Endometrial microvascular endothelial cells (primary cell): ENCODE measurements around the gene SPTA1. TPM values are rescaled to one million over a fixed set of nuclear protein-coding genes. Genes with fewer than 3 reads are reported as not detected.
"Not testable (repeated sequence)": the region's sequence is repeated elsewhere in the genome, so short reads cannot be mapped to it uniquely, and the experiment has no call there.

Experiments used
- in situ Hi-C: cut with HindIII; loops from 2 replicates; pipeline ENCODE4 v1.10.0; 2017; ENCODE audit warnings: low sequenced_read_pairs, low pct_unique_long_range_greater_than_20kb; ENCODE audit errors: inconsistent ontology term
- total RNA-seq: library from RNA; depleted of rRNA; stranded (reverse); fragments of >200 nt; gene quantifications from one replicate; pipeline ENCODE4 v1.2.3, GENCODE V29; 2015; ENCODE audit errors: inconsistent ontology term

SPTA1 gene
- total RNA-seq, 1 donor from 2014 or later = not detected

- in situ Hi-C loops = no loop called here
Measured at GRCh38 chr1:158689110-158689509, 2.6 kb upstream of the SPTA1 start.

GRCh38 chr1:158688343-158688742 lies 1.8 kb upstream of the SPTA1 start:
- in situ Hi-C loops = not testable (repeated sequence)

GRCh38 chr1:158687037-158687436 lies 522 bp upstream of the SPTA1 start:
- in situ Hi-C loops = no loop called here

- in situ Hi-C loops = no loop called here
Measured at GRCh38 chr1:158685085-158685484, 1.4 kb downstream of the SPTA1 start.

- in situ Hi-C loops = no loop called here
Measured at GRCh38 chr1:158681606-158682005, 4.9 kb downstream of the SPTA1 start.

GRCh38 chr1:158679289-158679688 lies 7.2 kb downstream of the SPTA1 start:
- in situ Hi-C loops = no loop called here

- in situ Hi-C loops = no loop called here
Measured at GRCh38 chr1:158675563-158676323, 10.8 kb downstream of the SPTA1 start.

- in situ Hi-C loops = no loop called here
Measured at GRCh38 chr1:158674302-158674701, 12.2 kb downstream of the SPTA1 start.

- in situ Hi-C loops = no loop called here
Measured at GRCh38 chr1:158666037-158666436, 20.5 kb downstream of the SPTA1 start.

GRCh38 chr1:158654571-158654970 lies 31.9 kb downstream of the SPTA1 start:
- in situ Hi-C loops = no loop called here

- in situ Hi-C loops = no loop called here
Measured at GRCh38 chr1:158654086-158654485, 32.4 kb downstream of the SPTA1 start.

GRCh38 chr1:158652721-158653334 lies 33.7 kb downstream of the SPTA1 start:
- in situ Hi-C loops = no loop called here

- in situ Hi-C loops = no loop called here
Measured at GRCh38 chr1:158649052-158649451, 37.5 kb downstream of the SPTA1 start.

- in situ Hi-C loops = no loop called here
Measured at GRCh38 chr1:158646465-158646864, 40.0 kb downstream of the SPTA1 start.

- in situ Hi-C loops = no loop called here
Measured at GRCh38 chr1:158644449-158644848, 42.1 kb downstream of the SPTA1 start.

- in situ Hi-C loops = no loop called here
Measured at GRCh38 chr1:158638904-158639303, 47.6 kb downstream of the SPTA1 start.

GRCh38 chr1:158638146-158638545 lies 48.4 kb downstream of the SPTA1 start:
- in situ Hi-C loops = no loop called here

- in situ Hi-C loops = no loop called here
Measured at GRCh38 chr1:158613764-158614163, 72.8 kb downstream of the SPTA1 start.

- in situ Hi-C loops = no loop called here
Measured at GRCh38 chr1:158611916-158612315, 74.6 kb downstream of the SPTA1 start.

- in situ Hi-C loops = no loop called here
Measured at GRCh38 chr1:158607296-158607695, 79.2 kb downstream of the SPTA1 start.

GRCh38 chr1:158604968-158605367 lies 81.5 kb downstream of the SPTA1 start, which contains the start of gene OR10Z1:
Gene OR10Z1 (plus strand): TSS chr1:158605268. CDS start chr1:158606439, 1,171 bp downstream.
- in situ Hi-C loops = no loop called here
